Ramos (cell line): ENCODE results near the gene ATP13A4.

Experiments used
- in situ Hi-C: fragments of 300-500 bp; cut with MboI; formaldehyde crosslinking; loops from one replicate; pipeline ENCODE4 v1.14.3; 2022; ENCODE audit warnings: low sequenced_read_pairs; ENCODE audit not compliant: unreplicated experiment

The ATP13A4 gene, protein sequence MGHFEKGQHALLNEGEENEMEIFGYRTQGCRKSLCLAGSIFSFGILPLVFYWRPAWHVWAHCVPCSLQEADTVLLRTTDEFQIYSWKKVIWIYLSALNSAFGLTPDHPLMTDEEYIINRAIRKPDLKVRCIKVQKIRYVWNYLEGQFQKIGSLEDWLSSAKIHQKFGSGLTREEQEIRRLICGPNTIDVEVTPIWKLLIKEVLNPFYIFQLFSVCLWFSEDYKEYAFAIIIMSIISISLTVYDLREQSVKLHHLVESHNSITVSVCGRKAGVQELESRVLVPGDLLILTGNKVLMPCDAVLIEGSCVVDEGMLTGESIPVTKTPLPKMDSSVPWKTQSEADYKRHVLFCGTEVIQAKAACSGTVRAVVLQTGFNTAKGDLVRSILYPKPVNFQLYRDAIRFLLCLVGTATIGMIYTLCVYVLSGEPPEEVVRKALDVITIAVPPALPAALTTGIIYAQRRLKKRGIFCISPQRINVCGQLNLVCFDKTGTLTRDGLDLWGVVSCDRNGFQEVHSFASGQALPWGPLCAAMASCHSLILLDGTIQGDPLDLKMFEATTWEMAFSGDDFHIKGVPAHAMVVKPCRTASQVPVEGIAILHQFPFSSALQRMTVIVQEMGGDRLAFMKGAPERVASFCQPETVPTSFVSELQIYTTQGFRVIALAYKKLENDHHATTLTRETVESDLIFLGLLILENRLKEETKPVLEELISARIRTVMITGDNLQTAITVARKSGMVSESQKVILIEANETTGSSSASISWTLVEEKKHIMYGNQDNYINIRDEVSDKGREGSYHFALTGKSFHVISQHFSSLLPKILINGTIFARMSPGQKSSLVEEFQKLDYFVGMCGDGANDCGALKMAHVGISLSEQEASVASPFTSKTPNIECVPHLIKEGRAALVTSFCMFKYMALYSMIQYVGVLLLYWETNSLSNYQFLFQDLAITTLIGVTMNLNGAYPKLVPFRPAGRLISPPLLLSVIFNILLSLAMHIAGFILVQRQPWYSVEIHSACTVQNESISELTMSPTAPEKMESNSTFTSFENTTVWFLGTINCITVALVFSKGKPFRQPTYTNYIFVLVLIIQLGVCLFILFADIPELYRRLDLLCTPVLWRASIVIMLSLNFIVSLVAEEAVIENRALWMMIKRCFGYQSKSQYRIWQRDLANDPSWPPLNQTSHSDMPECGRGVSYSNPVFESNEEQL

DNA sequence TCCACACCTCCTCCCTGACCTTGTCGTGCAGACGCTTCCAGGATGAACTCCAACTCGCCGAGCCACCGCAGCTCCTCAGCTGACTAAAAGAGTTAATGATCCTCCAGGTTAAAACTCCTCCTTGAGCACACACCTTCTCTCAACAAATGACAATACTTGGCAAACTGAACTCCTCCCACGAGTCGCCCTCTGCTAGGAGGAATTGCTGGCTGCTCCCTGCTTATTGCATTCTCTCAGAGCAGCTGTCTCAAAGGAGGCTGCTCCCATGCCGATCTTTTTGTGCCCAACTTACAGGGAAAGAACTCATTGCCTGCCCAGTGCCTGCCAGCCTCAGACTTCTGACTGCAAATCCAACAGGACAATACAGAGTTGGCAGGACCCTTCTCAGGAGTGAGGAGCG, at the start of gene ATP13A4:
Gene ATP13A4, minus strand, starts transcription at position 85 of the 400 bp plus-strand sequence. CDS start 96 bp downstream, outside the sequence.
- in situ Hi-C loops = loop anchor here (25.0 kb wide), 1 partner anchor 993 kb away; no protein-coding TSS in a partner anchor

DNA sequence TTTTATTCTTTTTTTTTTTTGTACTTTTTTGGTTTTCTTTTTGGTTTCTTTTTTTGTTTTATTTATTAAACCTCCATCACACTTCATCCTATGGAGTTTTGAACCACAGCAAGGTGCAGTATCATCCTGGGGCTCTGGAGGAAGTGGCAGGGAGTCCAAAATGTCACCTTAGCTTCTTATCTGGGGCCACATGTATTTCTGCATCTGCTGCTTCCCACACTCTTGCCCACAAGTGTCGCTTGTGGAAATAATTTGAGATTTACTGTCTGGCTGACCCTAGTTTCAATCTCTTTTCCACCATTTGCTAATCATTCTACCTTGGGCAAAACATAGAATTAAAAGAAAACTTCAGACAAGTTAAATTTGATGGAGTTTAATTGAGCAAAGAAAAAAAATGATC, 44.7 kb upstream of the ATP13A4 start:
- in situ Hi-C loops = no loop called here

DNA sequence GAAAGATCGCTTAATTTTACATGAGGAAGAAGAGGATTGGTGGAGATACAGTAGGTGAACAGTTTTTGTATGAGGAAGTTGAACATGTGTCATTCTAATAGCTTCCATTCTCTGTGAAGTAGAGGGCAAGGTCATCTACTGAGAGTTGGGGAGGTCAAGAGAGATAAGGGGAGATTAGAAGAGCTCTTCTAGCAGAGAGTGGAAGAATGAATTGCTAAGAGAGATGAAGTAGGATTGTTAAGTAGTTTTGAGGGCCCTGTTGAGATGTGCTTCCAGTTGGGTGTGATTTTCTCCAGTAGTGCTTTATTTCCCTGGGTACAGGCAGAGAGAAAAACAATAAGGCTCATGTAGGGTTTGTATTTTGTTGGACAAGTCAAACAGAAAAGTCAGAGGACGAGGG, 43.5 kb upstream of the ATP13A4 start:
- in situ Hi-C loops = no loop called here

DNA sequence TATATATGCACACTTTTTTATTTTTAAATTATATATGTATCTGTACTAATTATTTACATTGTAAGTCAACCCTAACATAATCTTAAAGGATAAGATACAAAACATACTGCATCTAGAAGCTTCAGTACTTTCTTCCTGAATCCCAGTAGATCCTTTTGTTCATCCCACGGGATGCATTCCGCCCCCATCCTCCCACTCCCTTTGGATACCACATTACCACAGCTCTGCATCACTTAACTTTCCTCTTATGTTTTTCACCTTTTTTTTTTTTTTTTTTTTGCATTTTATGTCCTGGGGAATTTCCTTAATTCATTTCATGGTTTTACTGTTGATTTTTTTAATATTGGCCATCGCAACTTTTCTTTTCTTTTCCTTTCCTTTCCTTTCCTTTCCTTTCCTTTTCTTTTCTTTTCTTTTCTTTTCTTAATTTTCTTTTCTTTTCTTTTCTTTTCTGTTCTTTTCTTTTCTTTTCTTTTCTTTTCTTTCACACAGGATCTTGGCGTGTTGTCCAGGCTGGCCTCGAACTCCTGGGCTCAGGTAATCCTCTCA, 41.3 kb upstream of the ATP13A4 start:
- in situ Hi-C loops = no loop called here

DNA sequence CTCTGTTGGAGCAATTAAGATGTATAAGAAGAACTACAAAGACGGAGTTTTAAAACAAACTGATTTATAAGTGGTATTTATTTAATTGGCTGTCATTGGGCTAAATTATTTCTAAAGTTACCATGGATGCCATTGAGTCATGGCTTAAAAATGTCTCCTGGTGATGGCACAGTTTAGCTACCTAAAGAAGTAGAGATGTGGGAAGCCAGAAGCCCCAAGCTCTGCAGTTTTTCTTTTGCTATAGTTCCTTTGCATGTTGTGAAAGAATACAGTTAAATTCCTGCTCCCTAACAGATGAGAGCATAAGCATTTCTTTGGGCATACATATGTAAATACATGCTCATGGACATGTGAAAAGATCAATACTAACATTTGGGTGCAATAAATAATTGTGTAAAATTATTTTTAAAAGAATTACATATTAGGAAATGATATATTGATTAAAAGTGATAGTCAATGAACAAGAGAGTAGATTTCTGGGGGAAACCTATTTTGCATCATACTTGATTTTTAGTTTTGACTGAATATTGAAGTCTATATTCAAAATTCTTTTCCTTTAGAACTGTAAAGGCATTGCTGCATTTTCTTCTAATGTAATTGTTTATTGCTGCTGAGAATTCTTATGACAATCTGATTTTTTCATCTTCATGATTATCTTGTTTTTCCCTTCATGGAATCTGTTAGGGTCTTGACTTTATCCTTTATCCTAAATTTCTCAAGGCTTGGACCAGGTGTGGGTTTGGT, 40.4 kb upstream of the ATP13A4 start:
- in situ Hi-C loops = no loop called here

DNA sequence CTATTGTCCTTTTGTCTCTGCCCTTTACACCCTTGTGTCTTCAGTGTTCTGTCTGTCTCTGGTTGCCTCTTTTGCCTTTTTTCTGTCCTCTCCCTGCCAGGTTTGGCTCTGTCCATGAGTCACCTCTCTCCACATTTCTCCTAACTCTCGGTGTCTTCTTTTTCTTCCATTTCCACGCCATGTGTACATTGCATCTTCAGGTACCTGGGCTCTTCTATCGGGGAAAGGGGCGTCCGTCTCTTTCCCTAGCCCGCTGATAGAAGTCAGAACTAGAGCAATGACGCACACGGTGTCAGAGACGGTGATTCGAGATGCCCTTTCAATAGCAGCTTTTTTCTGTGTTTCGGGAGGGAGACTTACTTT, 39.0 kb upstream of the ATP13A4 start:
- in situ Hi-C loops = no loop called here

DNA sequence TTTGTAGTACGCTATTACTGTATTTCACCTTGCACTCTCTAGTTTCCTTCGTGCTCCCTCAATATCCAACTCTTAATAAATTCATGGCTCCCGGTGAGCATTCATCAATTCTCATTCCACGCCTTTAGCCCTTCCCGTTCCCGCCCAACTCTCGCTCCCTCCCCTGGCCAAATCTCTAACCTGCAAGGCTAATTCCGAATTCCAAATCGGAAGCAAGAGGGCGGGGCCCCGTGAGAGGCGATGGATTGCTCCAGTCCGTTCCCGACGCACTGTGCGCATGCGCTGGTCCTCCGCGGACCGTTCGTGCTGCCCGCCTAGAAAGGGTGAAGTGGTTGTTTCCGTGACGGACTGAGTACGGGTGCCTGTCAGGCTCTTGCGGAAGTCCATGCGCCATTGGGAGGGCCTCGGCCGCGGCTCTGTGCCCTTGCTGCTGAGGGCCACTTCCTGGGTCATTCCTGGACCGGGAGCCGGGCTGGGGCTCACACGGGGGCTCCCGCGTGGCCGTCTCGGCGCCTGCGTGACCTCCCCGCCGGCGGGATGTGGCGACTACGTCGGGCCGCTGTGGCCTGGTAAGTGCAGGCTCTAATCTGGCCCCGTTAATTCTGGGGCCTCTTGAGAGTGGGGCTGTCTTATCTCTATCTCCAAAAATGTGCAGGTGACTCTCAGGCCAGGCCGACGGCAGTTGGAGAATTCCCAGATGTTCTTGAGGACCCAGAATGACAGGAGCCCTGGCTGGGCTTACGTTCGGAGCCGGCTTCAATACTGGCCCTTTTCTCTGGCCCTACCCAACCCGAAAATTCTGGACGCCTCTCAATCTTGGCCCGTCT, 38.4 kb upstream of the ATP13A4 start, which contains the start of gene OPA1:
Gene OPA1, plus strand, starts transcription at position 368 of the 827 bp plus-strand sequence. Its CDS starts 170 bp downstream, at position 538.
- in situ Hi-C loops = no loop called here

DNA sequence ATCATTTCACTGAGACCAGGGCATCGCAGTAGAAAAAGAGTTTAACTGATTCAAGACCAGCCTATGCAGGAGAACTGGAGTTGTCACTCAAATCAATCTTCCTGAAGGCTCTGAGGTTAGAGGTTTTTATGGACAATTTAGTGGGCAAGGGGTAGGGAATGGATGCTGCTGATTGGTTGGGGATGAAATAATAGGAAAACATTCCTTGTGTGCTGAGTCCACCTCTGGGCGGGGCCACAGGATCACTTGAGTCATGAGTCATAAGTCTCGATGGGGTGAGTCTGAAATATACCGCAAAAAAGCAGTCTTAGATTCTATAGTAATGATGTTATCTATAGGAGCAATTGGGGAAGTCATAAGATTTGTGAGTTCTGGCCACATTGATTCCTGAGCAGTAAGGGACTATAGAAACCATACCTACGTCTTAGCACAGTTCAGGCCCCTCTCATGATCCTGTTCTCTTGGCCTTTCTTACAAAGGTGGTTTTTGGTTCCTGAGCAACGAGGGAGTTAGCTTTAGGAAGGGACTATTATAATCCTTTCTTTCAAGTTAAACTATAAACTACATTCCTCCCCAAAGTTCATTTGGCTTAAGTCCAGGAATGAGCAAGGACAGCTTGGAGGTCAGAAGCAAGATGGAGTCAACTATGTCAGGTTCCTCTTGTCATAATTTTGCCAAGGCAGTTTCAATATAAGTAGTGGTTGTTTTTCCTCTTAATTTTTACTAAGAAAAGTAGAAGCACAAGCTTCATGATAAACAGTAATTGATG, 35.6 kb upstream of the ATP13A4 start:
- in situ Hi-C loops = no loop called here

DNA sequence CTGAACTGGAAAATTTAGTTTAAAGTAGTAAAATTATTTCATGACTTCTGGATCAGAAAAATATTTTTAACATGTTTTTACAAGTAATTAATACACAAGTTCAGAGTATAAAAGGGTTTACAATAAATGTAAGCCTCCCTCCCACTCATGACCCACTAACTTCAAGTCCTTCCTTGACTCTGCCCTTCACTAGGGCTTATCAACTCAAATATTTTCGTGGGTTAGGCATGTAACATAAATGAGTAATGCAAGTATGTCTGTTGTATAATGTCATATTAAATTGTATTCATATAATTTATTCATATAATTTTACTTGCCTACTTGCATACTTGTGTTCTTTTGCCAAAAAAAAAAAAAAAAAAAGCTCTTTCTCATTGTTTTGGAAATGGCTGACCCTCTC, 34.9 kb upstream of the ATP13A4 start:
- in situ Hi-C loops = no loop called here

DNA sequence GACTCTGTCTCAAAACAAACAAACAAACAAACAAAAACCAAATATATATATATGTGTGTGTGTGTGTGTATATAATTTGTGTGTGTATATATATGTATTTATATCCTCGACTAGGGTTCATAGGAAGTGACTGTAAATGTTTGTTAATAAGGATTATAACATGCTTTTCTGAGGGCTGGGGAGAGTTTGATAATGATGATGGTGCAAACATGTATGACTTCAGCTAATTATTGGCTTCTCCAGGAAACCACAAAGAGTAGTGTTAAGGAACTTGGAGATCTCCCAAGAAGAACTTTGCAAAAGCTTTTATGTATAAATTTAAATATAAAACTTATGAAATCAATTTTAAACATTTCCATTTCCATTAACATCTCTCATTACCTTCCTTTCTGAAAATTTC, 34.4 kb upstream of the ATP13A4 start:
- in situ Hi-C loops = no loop called here

DNA sequence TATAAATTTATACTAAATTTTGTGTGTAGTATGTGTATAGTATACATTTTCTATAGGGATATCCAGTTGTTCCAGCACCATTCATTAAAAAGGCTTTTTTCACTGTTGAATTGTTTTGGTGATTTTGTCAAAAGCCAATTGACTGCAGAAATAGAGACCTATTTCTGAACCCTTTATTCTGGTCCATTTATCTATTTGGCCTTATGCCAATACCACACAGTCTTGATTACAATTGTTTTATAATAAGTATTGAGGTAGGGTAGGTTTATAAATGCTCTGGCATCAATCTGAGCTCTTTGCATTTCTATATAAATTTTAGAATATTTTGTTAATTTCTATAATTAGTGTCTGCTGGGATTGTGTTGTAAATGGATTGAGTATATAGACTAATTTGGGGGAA, 31.8 kb upstream of the ATP13A4 start:
- in situ Hi-C loops = no loop called here

DNA sequence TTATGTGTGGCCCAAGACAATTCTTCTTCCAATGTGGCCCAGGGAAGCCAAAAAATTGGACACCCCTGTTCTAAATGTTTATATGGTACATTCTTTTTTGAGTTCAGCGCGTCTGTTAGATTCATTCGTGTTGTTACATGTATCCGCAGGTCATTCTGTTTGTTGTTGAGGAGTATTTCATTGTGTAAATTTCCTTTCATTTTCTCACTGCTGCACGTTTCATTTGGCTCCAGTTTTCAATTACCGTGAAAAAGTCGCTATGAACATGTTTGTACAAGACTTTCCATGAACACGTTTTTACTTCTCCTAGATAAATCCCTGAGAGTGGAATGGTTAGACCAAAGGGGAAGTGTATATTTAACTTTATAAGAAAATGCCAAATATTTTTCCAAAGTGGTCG, 30.8 kb upstream of the ATP13A4 start:
- in situ Hi-C loops = no loop called here

DNA sequence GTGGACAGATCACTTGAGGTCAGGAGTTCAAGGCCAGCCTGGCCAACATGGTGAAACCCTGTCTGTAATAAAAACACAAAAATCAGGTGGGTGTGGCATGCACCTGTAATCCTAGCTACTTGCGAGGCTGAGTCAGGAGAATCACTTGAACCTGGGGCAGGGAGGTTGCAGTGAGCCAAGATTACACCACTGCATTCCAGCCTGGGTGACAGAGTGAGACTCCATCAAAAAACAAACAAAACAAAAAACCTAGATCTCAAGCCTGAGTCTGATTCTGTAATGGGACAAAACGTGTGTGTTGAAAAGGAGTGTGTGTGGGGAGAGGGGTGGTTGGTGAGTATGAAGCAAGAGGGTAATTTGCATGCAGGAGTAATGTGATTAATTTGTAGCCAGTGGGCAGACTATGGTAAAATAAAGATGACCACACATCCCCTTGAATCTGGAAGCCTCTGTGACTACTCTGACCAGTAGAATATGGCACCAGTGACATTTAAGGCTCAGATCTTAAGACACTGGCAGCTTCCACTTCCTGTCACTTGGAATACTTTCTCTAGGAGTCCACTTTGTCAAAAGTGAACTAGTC, 19.9 kb upstream of the ATP13A4 start:
- in situ Hi-C loops = loop anchor here (10.0 to 25.0 kb wide), 2 partner anchors 760 to 1012 kb away; no protein-coding TSS in a partner anchor

DNA sequence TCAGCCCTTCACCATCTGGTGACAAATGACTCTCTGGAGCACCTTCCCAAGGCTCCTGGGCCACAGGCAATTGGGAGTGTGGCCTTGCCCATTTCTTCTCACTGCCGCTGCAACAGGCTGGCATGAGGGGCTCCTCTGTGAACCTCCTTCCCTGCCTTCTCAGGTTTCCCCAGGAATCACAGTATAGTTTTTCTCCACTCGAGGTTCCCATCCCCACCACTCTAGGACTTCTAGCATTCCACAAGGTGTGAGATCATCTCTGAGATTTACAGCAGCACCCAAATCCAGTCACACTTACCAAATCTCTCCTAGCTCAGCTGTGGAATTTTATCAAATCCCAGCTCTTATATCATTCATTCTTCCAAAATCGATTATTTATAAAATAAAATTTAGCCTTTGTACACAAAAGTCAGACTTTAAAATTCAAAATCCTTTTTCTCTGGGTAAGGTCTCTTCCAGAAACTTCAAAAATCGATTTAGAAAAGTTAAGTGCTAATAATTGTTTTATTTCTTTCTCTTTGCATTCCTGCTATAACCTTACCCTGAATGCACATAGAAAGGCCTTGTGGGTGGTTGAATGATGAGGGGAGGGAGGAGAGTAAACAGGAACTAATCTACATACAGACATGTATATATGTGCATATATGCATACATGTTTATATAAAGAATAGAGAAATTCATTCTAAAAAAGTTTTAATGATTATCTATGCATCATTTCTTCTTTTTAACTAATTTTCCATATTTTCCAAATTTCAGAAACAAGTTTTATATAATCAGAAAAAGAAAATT, 18.9 kb upstream of the ATP13A4 start:
- in situ Hi-C loops = loop anchor here (10.0 to 25.0 kb wide), 2 partner anchors 759 to 1011 kb away; no protein-coding TSS in a partner anchor

DNA sequence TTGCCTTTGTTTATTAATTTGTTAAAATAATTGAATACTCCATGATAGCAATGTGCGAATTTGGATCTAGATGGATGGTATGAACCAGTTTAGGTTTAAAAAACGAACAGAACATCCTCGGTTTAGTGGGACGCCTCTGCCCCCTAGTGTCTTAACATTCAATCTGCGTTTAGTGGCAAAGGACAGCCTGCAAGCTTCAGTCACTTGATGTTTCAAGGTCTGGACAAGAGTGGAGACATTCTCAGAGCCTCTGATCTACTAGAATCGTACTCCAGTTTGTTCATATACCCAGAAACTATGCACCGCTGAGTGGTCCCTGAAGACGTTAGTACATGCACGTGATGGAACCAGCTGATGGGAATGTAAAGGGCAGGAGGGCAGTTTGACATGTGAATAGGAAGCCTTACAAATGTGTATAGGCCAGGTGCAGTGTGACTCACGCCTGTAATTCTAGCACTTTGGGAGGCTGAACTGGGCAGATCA, 17.8 kb upstream of the ATP13A4 start:
- in situ Hi-C loops = loop anchor here (10.0 to 25.0 kb wide), 2 partner anchors 758 to 1010 kb away; no protein-coding TSS in a partner anchor

DNA sequence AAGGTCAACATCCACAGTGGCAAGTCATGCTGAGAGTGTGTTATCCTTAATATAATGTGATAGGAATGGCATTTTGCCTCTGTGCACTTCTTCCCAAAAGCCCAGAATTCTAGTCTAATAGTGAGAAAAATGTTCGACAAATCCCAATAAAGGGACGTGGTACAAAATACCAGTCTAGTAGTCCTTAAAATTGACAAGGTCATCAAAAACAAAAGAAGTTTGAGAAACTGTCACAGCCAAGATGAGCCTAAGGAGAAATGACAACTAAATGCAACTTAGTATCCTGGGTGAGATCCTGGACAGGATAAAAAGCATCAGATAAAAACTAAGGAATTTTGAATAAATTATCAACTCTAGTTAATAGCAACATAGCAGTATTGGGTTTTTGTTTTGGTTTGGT, 14.4 kb upstream of the ATP13A4 start:
- in situ Hi-C loops = loop anchor here (25.0 kb wide), 1 partner anchor 1007 kb away; no protein-coding TSS in a partner anchor
